ENCODE results near the gene XPO6.
A peak's percentile ranks its signal among the peaks of the same experiment; 100 is the strongest.
"Not testable (repeated sequence)": the region's sequence is repeated elsewhere in the genome, so short reads cannot be mapped to it uniquely, and the experiment has no call there.

XPO6 gene

GRCh38 chr16:28249483-28249882 is 37.7 kb upstream of the XPO6 start:
- H3K4me1 ChIP-seq (ENCODE audit: control insufficient read depth, insufficient read depth, low read length); H3K27ac ChIP-seq (ENCODE audit: low read length); H3K36me3 ChIP-seq (ENCODE audit: control insufficient read depth in 2 of 2, insufficient read depth in 2 of 2, low read length in 2 of 2); H3K27me3 ChIP-seq (ENCODE audit: control insufficient read depth in 1 of 2, insufficient read depth in 2 of 2, low read length in 2 of 2); H3K4me3 ChIP-seq (ENCODE audit: low read length in 2 of 2); H3K9ac ChIP-seq (ENCODE audit: low read length in 2 of 2): not testable (repeated sequence)
- peaks cover 3 to 11% of the 10 kb centered on the region in 2 donors for H3K9me3 ChIP-seq (ENCODE audit: control insufficient read depth in 2 of 2, low read length in 2 of 2)

GRCh38 chr16:28241924-28242323 is 30.2 kb upstream of the XPO6 start:
- H3K4me1 ChIP-seq (ENCODE audit: control insufficient read depth, insufficient read depth, low read length) = no peaks in the 10 kb centered on the region
- no peaks in the 10 kb centered on the region for H3K36me3 ChIP-seq (ENCODE audit: control insufficient read depth in 2 of 2, insufficient read depth in 2 of 2, low read length in 2 of 2)
- H3K27ac ChIP-seq (ENCODE audit: low read length) = no peak overlapping the region

GRCh38 chr16:28237754-28238357 is 26.1 kb upstream of the XPO6 start:
- Histone ChIP-seq H3K9me3 (ENCODE audit: control insufficient read depth in 2 of 2, low read length in 2 of 2) (peaks cover 0 to 3% of the 10 kb centered on the region in 2 donors), H3K4me1 (ENCODE audit: control insufficient read depth, insufficient read depth, low read length) (no peaks in the 10 kb centered on the region), H3K36me3 (ENCODE audit: control insufficient read depth in 2 of 2, insufficient read depth in 2 of 2, low read length in 2 of 2) (no peaks in the 10 kb centered on the region), H3K9ac (ENCODE audit: low read length in 2 of 2) (no peak overlapping the region), H3K27me3 (ENCODE audit: control insufficient read depth in 1 of 2, insufficient read depth in 2 of 2, low read length in 2 of 2) (peaks cover 0 to 2% of the 10 kb centered on the region in 2 donors), H3K27ac (ENCODE audit: low read length) (no peak overlapping the region), H3K4me3 (ENCODE audit: low read length in 2 of 2) (no peak overlapping the region)

More at GRCh38 chr16:28241924-28242323, 30.2 kb upstream of the XPO6 start:
- Histone ChIP-seq H3K9me3 (ENCODE audit: control insufficient read depth in 2 of 2, low read length in 2 of 2) (peaks cover 0 to 3% of the 10 kb centered on the region in 2 donors), H3K4me3 (ENCODE audit: low read length in 2 of 2) (no peak overlapping the region), H3K9ac (ENCODE audit: low read length in 2 of 2) (no peak overlapping the region), H3K27me3 (ENCODE audit: control insufficient read depth in 1 of 2, insufficient read depth in 2 of 2, low read length in 2 of 2) (peaks cover 0 to 2% of the 10 kb centered on the region in 2 donors)

GRCh38 chr16:28231763-28232162 is 20.0 kb upstream of the XPO6 start:
- no peak overlapping the region for H3K9ac ChIP-seq (ENCODE audit: low read length in 2 of 2)
- no peak overlapping the region for H3K27ac ChIP-seq (ENCODE audit: low read length)
- no peaks in the 10 kb centered on the region for H3K4me1 ChIP-seq (ENCODE audit: control insufficient read depth, insufficient read depth, low read length)
- H3K36me3 ChIP-seq (ENCODE audit: control insufficient read depth in 2 of 2, insufficient read depth in 2 of 2, low read length in 2 of 2) = no peaks in the 10 kb centered on the region
- H3K27me3 ChIP-seq (ENCODE audit: control insufficient read depth in 1 of 2, insufficient read depth in 2 of 2, low read length in 2 of 2) = no peaks in the 10 kb centered on the region
- no peak overlapping the region for H3K4me3 ChIP-seq (ENCODE audit: low read length in 2 of 2)
- no peaks in the 10 kb centered on the region for H3K9me3 ChIP-seq (ENCODE audit: control insufficient read depth in 2 of 2, low read length in 2 of 2)

GRCh38 chr16:28223909-28224308 is 12.1 kb upstream of the XPO6 start:
- H3K4me1 ChIP-seq (ENCODE audit: control insufficient read depth, insufficient read depth, low read length); H3K36me3 ChIP-seq (ENCODE audit: control insufficient read depth in 2 of 2, insufficient read depth in 2 of 2, low read length in 2 of 2); H3K27me3 ChIP-seq (ENCODE audit: control insufficient read depth in 1 of 2, insufficient read depth in 2 of 2, low read length in 2 of 2); H3K4me3 ChIP-seq (ENCODE audit: low read length in 2 of 2); H3K27ac ChIP-seq (ENCODE audit: low read length); H3K9ac ChIP-seq (ENCODE audit: low read length in 2 of 2); H3K9me3 ChIP-seq (ENCODE audit: control insufficient read depth in 2 of 2, low read length in 2 of 2): not testable (repeated sequence)

- not testable (repeated sequence) for H3K27ac ChIP-seq (ENCODE audit: low read length); H3K9me3 ChIP-seq (ENCODE audit: control insufficient read depth in 2 of 2, low read length in 2 of 2); H3K27me3 ChIP-seq (ENCODE audit: control insufficient read depth in 1 of 2, insufficient read depth in 2 of 2, low read length in 2 of 2); H3K4me1 ChIP-seq (ENCODE audit: control insufficient read depth, insufficient read depth, low read length); H3K36me3 ChIP-seq (ENCODE audit: control insufficient read depth in 2 of 2, insufficient read depth in 2 of 2, low read length in 2 of 2); H3K4me3 ChIP-seq (ENCODE audit: low read length in 2 of 2); H3K9ac ChIP-seq (ENCODE audit: low read length in 2 of 2)
These were observed 8.0 kb upstream of the XPO6 start for GRCh38 chr16:28219777-28220176.

- no peak overlapping the region for H3K9ac ChIP-seq (ENCODE audit: low read length in 2 of 2)
- H3K4me1 ChIP-seq (ENCODE audit: control insufficient read depth, insufficient read depth, low read length) = no peaks in the 10 kb centered on the region
- no peaks in the 10 kb centered on the region for H3K9me3 ChIP-seq (ENCODE audit: control insufficient read depth in 2 of 2, low read length in 2 of 2)
- H3K36me3 ChIP-seq (ENCODE audit: control insufficient read depth in 2 of 2, insufficient read depth in 2 of 2, low read length in 2 of 2) = no peaks in the 10 kb centered on the region
- H3K27me3 ChIP-seq (ENCODE audit: control insufficient read depth in 1 of 2, insufficient read depth in 2 of 2, low read length in 2 of 2) = no peaks in the 10 kb centered on the region
- H3K27ac ChIP-seq (ENCODE audit: low read length) = no peak overlapping the region
- H3K4me3 ChIP-seq (ENCODE audit: low read length in 2 of 2) = no peak overlapping the region
These were observed 7.5 kb upstream of the XPO6 start for GRCh38 chr16:28219282-28219681.

GRCh38 chr16:28218109-28218508 is 6.3 kb upstream of the XPO6 start:
- no peak overlapping the region for H3K27ac ChIP-seq (ENCODE audit: low read length)
- no peak overlapping the region for H3K4me3 ChIP-seq (ENCODE audit: low read length in 2 of 2)
- H3K4me1 ChIP-seq (ENCODE audit: control insufficient read depth, insufficient read depth, low read length) = no peaks in the 10 kb centered on the region
- no peaks in the 10 kb centered on the region for H3K27me3 ChIP-seq (ENCODE audit: control insufficient read depth in 1 of 2, insufficient read depth in 2 of 2, low read length in 2 of 2)
- no peaks in the 10 kb centered on the region for H3K36me3 ChIP-seq (ENCODE audit: control insufficient read depth in 2 of 2, insufficient read depth in 2 of 2, low read length in 2 of 2)
- no peak overlapping the region for H3K9ac ChIP-seq (ENCODE audit: low read length in 2 of 2)
- no peaks in the 10 kb centered on the region for H3K9me3 ChIP-seq (ENCODE audit: control insufficient read depth in 2 of 2, low read length in 2 of 2)

- Histone ChIP-seq H3K27ac (ENCODE audit: low read length) (no peak overlapping the region), H3K4me3 (ENCODE audit: low read length in 2 of 2) (no peak overlapping the region), H3K9ac (ENCODE audit: low read length in 2 of 2) (no peak overlapping the region), H3K4me1 (ENCODE audit: control insufficient read depth, insufficient read depth, low read length) (peaks cover 4% of the 10 kb centered on the region), H3K36me3 (ENCODE audit: control insufficient read depth in 2 of 2, insufficient read depth in 2 of 2, low read length in 2 of 2) (no peaks in the 10 kb centered on the region), H3K27me3 (ENCODE audit: control insufficient read depth in 1 of 2, insufficient read depth in 2 of 2, low read length in 2 of 2) (no peaks in the 10 kb centered on the region), H3K9me3 (ENCODE audit: control insufficient read depth in 2 of 2, low read length in 2 of 2) (no peaks in the 10 kb centered on the region)
These were observed 5.6 kb upstream of the XPO6 start for GRCh38 chr16:28217326-28217725.

- no peak overlapping the region for H3K4me3 ChIP-seq (ENCODE audit: low read length in 2 of 2)
- no peak overlapping the region for H3K27ac ChIP-seq (ENCODE audit: low read length)
- H3K27me3 ChIP-seq (ENCODE audit: control insufficient read depth in 1 of 2, insufficient read depth in 2 of 2, low read length in 2 of 2) = no peaks in the 10 kb centered on the region
- H3K9me3 ChIP-seq (ENCODE audit: control insufficient read depth in 2 of 2, low read length in 2 of 2) = no peaks in the 10 kb centered on the region
- H3K36me3 ChIP-seq (ENCODE audit: control insufficient read depth in 2 of 2, insufficient read depth in 2 of 2, low read length in 2 of 2) = peaks cover 0 to 6% of the 10 kb centered on the region in 2 donors
- H3K4me1 ChIP-seq (ENCODE audit: control insufficient read depth, insufficient read depth, low read length) = peaks cover 14% of the 10 kb centered on the region
- H3K9ac ChIP-seq (ENCODE audit: low read length in 2 of 2) = no peak overlapping the region
These were observed 1.6 kb upstream of the XPO6 start for GRCh38 chr16:28213396-28213795.

- Histone ChIP-seq H3K4me3 (ENCODE audit: low read length in 2 of 2) (peak overlapping the region; percentile 96 to 97), H3K4me1 (ENCODE audit: control insufficient read depth, insufficient read depth, low read length) (peaks cover 14% of the 10 kb centered on the region), H3K27me3 (ENCODE audit: control insufficient read depth in 1 of 2, insufficient read depth in 2 of 2, low read length in 2 of 2) (no peaks in the 10 kb centered on the region), H3K36me3 (ENCODE audit: control insufficient read depth in 2 of 2, insufficient read depth in 2 of 2, low read length in 2 of 2) (peaks cover 0 to 8% of the 10 kb centered on the region in 2 donors), H3K27ac (ENCODE audit: low read length) (peak overlapping the region; percentile 53), H3K9me3 (ENCODE audit: control insufficient read depth in 2 of 2, low read length in 2 of 2) (no peaks in the 10 kb centered on the region), H3K9ac (ENCODE audit: low read length in 2 of 2) (peak overlapping the region; percentile 55 to 68)
These were observed 738 bp upstream of the XPO6 start for GRCh38 chr16:28212532-28212873.

Measured in stomach smooth muscle (tissue), 2 donors.